NCI-H187 treated with DMSO at 0.1 percent for 48 hours (cell line): ENCODE data around the gene TNFAIP8.
"Not testable (repeated sequence)": the region's sequence is repeated elsewhere in the genome, so short reads cannot be mapped to it uniquely, and the experiment has no call there.

Experiments
- DNase-seq: peaks from one replicate; lab custom pipeline; 2025; lab: John Stamatoyannopoulos, UW

Gene TNFAIP8

DNA sequence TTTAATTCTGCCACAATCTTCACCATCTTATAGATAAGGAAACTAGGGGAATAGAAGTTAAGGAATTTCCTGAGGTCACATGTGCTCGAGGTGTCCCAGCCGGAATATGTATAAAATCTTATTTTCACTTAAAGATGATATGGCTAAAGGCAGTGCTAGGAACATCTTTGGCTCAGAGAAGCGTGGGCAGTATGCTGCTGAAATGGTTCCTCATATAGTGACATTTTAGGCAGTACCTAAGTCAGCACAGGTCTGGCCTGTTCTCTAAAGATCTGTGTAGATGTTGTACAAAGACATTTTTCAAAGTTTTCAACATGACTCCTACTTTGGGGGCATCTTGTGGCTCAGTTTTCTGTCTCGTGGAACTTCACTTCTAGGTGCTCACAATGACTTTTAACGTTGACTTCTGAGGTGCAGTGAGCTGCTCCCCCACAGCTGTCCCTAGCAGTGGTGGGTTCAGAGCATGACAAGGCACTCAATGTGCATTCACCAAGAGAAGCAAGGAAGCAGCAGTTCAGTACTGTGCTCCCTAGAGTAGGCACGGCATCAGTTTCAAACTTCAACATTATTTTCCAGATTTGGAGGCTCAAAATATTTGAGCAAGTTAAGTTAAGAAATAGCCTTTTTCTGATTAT lies 40.3 kb downstream of the TNFAIP8 start:
- no peak for DNase-seq

DNA sequence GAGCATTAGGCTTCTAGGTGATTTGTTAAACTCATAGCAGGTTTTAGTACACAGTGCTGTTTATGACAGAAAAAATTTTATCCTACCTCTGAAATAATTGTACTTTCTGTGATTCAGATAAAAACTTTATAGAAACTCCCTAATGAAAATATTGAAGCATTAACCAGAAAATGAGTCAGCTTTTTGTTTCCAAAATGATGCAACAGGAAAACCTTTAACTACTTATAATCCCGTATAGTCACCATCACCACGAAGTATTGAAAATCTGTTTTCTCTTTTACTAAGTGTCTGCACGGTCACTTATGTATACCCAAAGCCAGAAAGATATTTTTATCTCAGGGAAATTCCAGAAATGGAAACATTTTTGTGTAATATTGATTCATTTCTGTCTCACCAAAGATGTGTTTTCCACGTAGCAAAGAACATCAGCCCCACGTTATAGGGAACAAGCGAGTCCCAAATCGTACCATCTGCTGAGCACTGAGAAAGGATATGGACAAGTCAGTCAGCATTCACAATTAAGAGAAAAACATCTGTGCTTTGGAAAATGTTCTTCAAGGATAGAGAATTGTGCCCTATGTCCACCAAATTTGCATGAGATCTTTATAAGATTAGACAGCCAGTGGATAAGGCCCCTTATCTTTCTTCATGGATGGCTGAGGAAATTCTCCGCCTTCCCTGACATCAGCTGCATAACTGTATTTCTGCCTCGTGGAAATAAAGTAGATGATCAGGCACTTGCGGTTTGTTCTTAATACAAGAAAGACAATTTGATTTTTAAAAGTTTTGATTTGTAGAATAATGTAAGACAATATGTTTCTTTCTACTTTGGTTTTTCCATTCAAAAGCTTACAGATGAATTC lies 41.9 kb downstream of the TNFAIP8 start:
- DNase-seq: no peak

DNA sequence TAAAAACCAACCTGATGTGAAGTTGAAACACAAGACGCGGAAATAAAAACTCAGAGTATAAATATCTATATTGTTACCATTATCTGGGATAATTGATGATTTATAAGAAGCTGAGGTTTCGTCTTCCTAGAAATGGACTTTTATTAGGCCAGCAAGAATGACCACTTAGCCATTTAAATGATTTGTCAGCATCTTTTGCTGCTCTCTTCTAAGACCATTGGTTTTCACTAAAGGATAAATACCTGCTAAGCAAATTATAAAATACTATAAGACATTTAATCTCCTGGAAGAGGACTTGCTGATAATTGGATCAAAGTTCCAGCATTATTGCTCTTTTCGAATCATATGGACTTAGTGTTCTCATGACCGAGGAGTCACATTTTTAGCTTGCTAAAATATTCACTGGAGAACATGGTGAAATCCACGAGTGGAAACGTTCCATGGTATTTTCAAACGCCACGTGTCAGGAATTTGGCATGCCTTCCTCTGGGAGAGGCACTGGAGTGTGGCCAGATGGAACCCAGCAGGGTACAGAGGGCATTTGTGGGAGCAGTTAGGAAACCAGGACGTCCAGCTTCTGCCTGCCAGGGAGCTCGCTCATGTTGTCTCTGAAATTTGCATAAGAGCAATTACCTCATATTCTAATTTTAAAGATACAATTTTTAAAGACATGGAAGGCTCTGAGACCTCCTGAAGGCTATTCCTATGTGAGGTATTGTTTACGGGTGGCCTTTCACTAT lies 43.1 kb downstream of the TNFAIP8 start:
- no peak for DNase-seq

DNA sequence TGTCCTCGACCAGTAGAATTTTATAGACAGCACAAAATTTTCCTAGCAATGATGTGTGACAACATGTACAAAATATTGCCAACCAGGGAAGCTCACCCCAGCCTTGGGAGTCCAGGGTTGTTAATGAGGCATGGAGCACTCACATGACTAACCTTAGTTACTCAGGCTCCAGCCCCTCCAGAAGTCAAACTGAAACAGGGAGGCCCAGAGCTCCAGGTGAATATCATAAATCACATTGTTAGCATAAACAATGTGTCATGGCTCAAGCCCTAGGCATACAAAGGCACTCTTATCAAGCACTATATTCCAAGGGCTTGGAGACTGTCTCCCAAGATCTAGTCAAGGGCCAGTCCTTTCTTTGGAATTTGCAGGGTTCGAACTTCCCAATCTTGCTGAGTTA lies 44.4 kb downstream of the TNFAIP8 start:
- DNase-seq: peak; percentile 56

DNA sequence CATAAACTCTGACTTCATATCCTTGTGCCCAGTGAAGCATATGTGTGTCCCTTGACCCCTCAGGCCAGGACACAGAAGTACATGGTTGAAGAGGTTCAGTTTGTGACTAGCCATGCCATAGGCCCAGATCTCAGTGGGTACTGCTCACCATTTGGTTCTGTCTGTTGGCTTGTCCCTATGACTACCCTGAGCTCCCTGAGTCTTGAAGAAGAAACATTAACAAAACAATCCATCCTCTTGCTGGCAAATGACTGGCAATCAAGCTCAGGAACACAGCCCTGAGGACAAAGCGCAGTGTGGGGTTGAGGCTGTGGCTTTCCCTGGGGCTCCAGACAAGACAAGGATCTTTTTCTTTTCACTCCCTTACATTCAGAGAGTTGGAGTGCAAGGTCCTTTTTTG lies 46.3 kb downstream of the TNFAIP8 start:
- no peak for DNase-seq

DNA sequence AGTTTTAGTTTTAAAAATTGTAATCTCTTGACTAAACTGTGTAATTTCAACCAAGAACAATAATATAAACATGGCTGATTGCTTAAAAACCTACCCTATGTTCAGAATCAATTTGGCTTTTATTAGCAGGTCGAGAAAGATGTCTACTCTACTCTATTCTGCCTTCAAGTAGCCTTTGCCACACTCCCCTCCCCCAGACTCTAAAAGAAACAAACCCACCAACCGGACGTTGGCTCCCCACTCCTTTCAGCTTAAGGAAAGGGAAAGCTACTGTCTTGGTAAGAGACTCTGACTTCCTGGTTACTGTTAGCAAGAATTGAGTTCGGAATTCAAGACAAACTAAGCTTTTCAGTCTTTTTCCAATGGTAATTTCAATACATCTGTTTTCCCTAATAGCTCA lies 46.7 kb downstream of the TNFAIP8 start:
- no peak for DNase-seq

DNA sequence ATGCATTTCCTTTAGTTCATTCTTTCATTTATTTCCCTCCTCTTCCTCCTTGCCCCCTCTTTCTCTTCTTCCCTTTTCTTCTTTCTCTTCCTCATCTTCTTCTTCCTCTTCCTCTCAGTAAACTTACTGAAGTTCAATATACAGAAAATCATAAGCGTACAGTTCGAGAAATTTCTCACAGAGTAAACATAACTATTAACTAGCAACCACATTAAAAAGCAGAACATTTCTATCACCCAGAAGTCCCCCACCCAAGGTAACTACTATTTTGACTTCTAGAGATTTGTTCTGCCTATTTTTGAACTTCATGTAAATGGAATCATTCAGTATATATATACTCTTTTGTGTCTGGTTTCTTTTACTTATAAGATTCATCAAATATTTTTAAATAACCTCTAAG lies 48.2 kb downstream of the TNFAIP8 start:
- DNase-seq: no peak

DNA sequence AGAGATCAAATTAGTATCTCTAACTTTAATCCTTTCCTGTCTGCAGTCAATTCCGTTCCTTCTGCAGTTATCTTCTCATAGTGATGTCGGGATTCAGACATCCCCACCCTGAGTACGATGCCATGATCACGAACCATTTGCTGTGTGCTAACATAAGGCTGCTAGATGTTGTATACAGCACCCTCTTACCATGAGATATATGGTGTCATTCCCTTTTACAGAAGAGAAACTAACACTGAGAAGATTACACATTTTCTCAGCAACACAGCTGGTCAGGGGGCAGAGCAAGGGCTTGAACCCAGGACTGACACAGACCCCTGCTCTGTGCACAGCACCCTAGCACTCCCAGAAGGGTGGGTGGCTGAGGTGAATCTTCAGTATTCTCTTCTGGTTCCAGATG lies 49.6 kb downstream of the TNFAIP8 start:
- DNase-seq: no peak

DNA sequence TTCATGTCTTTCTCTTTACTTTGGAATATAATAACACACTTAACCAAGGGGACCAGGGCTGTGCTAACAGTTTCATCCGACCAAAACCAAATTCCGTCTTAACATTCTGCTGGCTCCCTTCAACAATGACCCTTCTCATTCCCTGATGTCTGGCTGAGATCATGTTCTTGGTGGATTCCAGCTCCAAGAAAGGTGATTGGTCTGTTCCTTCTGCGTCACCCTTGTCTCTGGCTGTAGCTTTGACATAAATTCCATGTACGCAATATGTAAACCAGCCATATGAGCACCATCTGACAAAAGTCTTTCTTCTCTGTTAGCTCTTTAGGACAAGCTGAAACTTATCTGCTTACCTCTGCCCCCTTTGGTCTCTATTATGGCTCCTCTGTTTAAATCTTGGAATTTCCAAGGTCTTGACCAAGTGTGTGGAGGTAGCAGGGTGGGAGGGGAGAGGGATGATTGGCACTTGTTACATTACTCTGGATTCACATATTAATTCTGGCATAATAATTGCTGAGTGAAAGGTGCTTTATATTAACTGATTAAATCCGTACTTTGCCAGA lies 50.8 kb downstream of the TNFAIP8 start:
- DNase-seq: no peak

DNA sequence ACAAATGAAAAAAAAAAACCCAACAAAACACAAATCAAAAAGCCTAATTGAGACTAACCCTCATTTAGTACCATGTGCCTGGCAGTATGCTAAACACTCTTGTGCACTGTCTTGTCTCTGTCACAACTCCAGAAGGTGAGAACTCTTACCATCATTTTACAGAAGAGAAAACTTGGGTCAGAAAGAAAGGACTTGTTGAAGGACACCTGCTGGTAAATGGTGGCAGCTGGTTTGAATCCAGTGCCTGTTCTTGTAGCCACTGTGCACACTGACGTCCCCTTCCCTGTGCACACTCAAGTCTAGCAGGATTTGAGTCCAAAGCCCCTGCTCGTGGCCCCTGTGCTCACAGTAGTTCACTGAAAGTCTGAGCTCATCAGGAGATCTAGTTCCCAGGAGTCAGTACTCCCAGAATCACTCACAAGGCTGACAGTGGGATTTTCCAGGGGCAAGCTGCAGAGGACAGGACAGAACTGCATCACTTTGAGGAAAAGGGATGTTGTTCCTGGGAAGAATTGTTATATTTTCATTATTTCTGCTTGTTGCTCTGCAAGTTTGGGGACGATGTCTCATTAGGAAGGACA lies 53.5 kb downstream of the TNFAIP8 start:
- no peak for DNase-seq

DNA sequence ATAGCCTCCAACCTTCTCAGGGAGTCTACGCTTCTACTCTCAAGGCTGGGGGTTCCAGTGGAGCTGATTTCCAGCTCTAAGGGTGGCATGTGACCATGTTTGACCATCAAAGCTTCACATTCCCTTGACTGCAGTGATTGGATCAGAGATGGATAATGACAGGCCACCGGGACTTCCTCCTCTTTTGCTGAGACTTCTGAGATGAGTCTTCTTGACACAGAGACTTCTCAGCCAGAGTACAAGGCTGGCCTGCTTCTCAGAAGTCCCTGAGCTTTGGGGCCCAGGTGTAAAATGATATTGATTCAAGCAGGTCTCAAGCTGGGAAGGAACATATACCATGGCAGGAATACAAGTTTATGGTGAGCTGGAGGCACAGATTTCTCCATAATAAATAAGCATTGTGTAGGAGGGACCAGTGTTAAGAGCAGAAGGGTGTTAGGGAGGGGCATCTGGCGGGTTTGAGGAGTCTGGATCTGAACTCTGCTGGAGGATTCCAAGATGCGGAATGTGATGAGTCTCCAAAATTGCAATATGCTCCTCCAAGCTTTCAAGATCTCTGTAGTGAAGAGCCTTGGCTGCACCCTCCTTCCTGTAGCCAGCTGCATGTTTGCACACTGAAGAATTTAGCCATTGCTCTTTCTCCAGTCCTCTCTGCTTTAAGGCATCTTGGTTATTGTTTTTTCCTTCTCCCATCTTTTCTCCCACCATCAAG lies 54.8 kb downstream of the TNFAIP8 start:
- DNase-seq: no peak

DNA sequence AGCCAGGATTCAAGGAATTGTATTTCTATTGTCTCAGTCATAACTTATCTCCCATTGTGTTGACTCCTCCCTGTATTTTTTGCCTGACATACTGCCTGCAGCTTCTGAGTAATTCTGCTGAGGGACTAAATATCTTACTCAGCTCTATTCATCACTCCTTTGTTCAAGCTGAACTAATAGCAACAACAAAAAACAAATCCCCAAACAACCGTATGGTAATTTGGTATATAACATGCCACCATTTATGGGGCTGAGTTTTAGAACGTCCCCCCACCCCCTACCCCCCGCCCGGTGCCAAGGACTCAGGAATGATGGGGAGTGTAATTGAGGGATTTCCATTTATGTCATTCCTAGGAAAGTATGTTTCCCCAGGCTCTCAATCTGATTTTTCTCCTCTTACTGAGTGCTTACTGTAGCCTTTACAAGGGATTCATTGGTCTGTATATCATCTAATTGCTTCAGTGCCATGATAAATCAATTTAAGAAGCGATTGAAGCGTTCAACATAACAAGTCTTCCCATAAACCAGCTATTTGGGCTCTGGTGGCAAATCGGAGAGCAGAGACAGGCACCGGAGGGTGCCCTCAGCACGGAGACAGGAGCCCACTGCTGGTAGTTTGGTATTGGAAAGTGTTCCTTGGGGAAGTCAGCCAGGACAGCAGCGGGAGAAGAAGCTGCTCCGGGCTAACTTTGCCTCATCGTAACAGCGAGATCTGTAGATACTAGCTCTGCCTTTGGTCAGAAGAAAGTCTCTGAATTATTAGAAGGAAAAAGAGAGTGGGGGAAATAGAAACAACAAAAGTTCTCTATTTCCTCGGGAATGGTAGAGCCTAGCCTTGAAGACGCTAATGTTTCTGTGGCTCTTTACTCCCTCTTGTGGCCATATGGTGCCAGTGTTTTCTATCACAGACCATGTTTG lies 55.8 kb downstream of the TNFAIP8 start:
- no peak for DNase-seq

DNA sequence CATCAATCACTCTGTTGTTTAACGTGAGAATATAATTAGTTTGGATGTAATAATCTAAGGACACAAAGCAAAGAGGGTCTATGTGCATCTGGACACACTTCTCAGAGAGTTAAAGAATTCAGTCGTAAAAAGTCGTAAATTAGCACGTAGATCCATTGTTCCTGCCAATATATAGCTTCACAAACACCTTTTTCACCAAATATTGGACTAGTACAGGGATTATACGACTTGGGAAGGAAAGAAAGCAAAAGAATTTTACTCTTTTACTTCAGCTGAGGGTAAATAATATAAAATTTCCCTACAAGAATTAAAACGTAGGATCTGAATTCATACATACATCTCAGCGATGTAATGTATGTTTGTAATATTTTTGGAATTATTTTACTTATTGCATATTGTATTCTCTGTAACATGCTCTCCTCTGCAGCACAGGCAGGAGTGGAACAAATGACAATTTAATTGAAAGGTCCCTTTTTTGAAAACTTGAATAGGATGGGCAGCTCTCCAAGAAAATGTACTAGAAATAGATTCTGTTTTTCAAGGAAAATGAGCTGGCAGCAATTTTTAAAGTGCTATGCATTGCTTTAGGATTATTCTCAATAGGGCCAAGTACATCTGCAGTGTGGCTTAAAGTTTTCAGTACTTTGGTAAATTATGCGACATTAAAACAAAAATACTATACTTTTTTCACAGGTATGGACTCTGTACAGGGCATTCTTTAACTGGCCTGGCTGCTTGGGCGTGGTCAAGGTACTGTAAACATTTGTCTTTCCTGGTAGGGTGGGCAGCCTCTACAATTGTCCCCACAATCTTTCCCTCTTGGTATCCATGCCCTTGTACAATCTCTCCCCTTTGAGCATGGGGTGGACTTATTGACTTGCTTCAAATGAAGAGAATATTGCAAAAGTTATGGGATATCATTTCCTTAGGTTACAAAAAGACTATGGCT lies 56.7 kb downstream of the TNFAIP8 start:
- DNase-seq: no peak

DNA sequence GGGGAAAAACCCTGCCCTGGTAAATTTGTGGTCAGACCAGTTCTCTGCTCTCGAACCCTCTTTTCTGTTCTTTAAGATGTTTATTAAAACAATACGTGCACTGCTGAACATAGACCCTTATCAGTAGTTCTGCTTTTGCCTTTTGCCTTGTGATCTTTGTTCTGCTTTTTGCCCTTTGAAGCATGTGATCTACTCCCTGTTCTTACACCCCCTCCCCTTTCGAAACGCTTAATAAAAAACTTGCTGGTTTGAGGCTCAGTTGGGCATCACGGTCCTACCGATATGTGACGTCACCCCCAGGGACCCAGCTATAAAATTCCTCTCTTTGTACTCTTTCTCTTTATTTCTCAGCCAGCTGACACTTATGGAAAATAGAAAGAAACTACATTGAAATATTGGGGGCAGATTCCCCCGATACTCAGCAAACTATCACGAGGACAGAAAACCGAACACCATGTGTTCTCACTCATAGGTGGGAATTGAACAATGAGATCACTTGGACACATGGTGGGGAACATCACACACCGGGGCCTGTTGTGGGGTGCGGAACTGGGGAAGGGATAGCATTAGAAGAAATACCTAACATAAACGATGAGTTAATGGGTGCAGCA lies 58.4 kb downstream of the TNFAIP8 start:
- DNase-seq: not testable (repeated sequence)

DNA sequence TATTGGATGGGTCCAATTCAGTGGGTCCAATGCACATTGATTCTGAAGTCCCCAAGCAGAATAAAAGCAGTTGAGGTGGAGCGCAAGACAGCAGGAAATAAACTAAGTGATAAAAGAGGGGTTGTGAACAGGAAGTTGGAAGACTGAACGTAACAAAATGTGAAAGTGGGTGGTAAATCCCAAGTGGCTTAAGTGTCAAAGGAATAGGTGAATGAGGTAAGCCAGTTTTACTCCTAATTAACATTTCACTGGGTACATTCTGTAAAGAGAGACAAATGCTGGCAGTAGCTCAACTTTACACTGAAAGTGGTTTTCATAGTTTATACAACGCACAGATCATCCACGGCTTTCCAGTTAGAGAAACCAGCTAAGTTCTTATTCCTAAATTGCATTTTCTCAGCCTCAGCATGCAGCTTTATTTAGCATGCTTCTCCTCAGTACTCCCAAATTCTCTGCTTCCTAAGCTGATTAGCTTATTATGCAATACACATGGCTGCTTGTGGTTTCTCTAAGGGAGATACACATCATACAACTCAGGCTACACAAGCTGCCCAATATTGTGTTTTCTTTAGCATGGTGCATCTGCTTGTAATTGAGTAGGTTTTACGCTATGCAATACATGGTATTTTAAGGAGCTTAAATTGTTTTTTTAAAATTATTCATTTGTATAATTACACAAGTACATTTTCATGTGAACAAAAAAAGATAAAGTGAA lies 62.2 kb downstream of the TNFAIP8 start:
- DNase-seq: no peak

DNA sequence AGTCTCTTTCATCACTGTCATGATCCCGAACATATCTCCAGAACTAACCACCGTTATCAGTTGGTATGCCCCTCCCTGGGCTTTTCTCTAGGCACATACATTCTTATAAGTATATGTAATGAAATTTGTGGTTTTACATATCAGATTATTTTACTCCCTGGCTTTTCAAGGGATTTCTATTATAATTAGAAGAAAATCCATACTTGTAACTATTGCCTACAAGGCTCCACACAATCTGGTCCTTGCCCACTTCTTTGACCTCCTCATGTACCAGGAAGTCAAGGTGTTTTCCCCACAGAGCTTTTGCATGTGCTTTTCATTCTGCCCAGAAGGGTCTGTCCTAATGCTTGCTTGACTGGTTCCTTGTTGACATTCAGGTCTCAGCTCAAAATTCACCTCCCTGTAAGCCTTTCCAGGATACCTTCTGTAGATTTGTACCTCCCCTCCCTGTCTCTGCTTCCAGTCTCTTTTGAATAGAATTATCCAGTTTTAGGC lies 62.8 kb downstream of the TNFAIP8 start:
- no peak for DNase-seq

DNA sequence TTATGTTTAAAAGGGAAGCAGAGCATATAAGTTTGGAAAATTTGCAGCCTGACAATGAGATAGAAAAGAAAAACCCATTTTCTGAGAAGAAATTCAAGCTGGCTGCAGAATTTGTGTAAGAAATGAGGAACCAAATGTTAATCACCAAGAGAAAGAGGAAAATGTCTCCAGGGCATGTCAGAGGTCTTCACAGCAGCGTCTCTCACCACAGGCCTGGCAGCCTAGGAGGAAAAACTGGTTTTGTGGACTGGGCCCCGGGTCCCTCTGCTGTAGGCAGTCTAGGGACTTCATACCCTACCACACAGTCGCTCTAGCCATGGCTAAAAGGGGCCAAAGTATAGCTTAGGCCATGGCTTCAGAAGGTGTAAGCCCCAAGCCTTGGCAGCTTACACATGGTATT lies 64.3 kb downstream of the TNFAIP8 start:
- DNase-seq: no peak

DNA sequence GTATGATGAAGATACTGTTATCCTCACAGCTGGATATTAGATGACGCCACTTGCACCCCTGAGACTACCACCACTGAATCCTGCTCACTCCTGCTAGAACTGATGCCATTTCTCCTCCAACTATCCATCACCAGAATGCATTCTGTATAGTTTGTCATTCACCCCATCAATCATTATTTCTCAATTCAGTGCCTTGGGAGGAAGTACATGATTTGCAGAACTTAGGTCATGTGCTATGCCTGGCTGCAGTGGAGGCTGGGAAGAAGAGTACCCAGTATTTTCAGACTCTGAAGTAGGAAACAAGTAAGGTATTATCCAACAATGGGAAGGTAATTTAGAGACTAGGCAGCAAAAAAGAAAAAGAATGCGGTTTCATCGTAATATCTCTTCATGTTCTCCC lies 70.2 kb downstream of the TNFAIP8 start:
- no peak for DNase-seq
